Right kidney (tissue), 9 donors: ENCODE data around the gene ZNF519.
"Not testable (repeated sequence)": the region's sequence is repeated elsewhere in the genome, so short reads cannot be mapped to it uniquely, and the experiment has no call there.

Experiments
- DNase-seq: peaks from one replicate; pipeline ENCODE4 v3.0.0-alpha.2; 2016
- long read RNA-seq, 8 donors: transcript quantifications; one replicate each; lab custom pipeline, GENCODE V29; 2026

Gene ZNF519
- long read RNA-seq, donor 1, full-length matches to known transcripts: 11 of 11 reads
- long read RNA-seq, donor 1, partial matches to known transcripts: 0 of 11 reads
- long read RNA-seq, donor 1, other reads (novel, unspliced or antisense): 0 of 11 reads
- long read RNA-seq, donor 2, partial matches to known transcripts: 0 of 2 reads
- long read RNA-seq, donor 2, other reads (novel, unspliced or antisense): 0 of 2 reads
- long read RNA-seq, donor 3, full-length matches to known transcripts: 7 of 7 reads
- long read RNA-seq, donor 3, partial matches to known transcripts: 0 of 7 reads
- long read RNA-seq, donor 3, other reads (novel, unspliced or antisense): 0 of 7 reads
- long read RNA-seq, donor 4, full-length matches to known transcripts: 12 of 12 reads
- long read RNA-seq, donor 4, partial matches to known transcripts: 0 of 12 reads
- long read RNA-seq, donor 4, other reads (novel, unspliced or antisense): 0 of 12 reads
- long read RNA-seq, donor 5, full-length matches to known transcripts: 4 of 4 reads
- long read RNA-seq, donor 5, partial matches to known transcripts: 0 of 4 reads
- long read RNA-seq, donor 5, other reads (novel, unspliced or antisense): 0 of 4 reads
- long read RNA-seq, donor 6, full-length matches to known transcripts: 7 of 7 reads
- long read RNA-seq, donor 6, partial matches to known transcripts: 0 of 7 reads
- long read RNA-seq, donor 6, other reads (novel, unspliced or antisense): 0 of 7 reads
- long read RNA-seq, donor 7: 0 reads
- long read RNA-seq, donor 8, full-length matches to known transcripts: 14 of 14 reads
- long read RNA-seq, donor 8, partial matches to known transcripts: 0 of 14 reads
- long read RNA-seq, donor 8, other reads (novel, unspliced or antisense): 0 of 14 reads

GRCh38 chr18:14132271-14132700 lies at the start of gene ZNF519:
TSS of gene ZNF519 (minus strand) at chr18:14132435. CDS start at chr18:14132277, 158 bp downstream.
- peak; percentile 75 for DNase-seq

- DNase-seq: no peak
Observed at GRCh38 chr18:14179306-14179705, 47.1 kb upstream of the ZNF519 start.

- peak; percentile 27 for DNase-seq
Observed at GRCh38 chr18:14178321-14179196, 46.3 kb upstream of the ZNF519 start.

GRCh38 chr18:14177540-14178320 lies 45.5 kb upstream of the ZNF519 start:
- not testable (repeated sequence) for DNase-seq

GRCh38 chr18:14175404-14175803 lies 43.2 kb upstream of the ZNF519 start:
- not testable (repeated sequence) for DNase-seq

GRCh38 chr18:14174706-14175085 lies 42.5 kb upstream of the ZNF519 start:
- no peak for DNase-seq

GRCh38 chr18:14174002-14174705 lies 41.9 kb upstream of the ZNF519 start:
- not testable (repeated sequence) for DNase-seq

- DNase-seq: not testable (repeated sequence)
Observed at GRCh38 chr18:14173116-14173951, 41.1 kb upstream of the ZNF519 start.

- not testable (repeated sequence) for DNase-seq
Observed at GRCh38 chr18:14172142-14173115, 40.2 kb upstream of the ZNF519 start.

- not testable (repeated sequence) for DNase-seq
Observed at GRCh38 chr18:14171301-14172141, 39.3 kb upstream of the ZNF519 start.

- not testable (repeated sequence) for DNase-seq
Observed at GRCh38 chr18:14170367-14171036, 38.3 kb upstream of the ZNF519 start.

GRCh38 chr18:14162915-14163314 lies 30.7 kb upstream of the ZNF519 start:
- DNase-seq: not testable (repeated sequence)

GRCh38 chr18:14151564-14152113 lies 19.4 kb upstream of the ZNF519 start:
- not testable (repeated sequence) for DNase-seq

GRCh38 chr18:14150766-14151165 lies 18.5 kb upstream of the ZNF519 start:
- not testable (repeated sequence) for DNase-seq

- DNase-seq: not testable (repeated sequence)
Observed at GRCh38 chr18:14149916-14150420, 17.7 kb upstream of the ZNF519 start.
